ENCODE data around the gene PGM1.
"Not testable (repeated sequence)": the region's sequence is repeated elsewhere in the genome, so short reads cannot be mapped to it uniquely, and the experiment has no call there.

The PGM1 gene

GRCh38 chr1:63593303-63593885 is at the start of gene PGM1:
Gene PGM1 (plus strand): TSS chr1:63593411. CDS start chr1:63593489, 78 bp downstream.
- FAIRE-seq = peak; percentile 42
- peak; percentile 48 for DNase-seq (ENCODE audit: insufficient read length, low spot score)

DNA sequence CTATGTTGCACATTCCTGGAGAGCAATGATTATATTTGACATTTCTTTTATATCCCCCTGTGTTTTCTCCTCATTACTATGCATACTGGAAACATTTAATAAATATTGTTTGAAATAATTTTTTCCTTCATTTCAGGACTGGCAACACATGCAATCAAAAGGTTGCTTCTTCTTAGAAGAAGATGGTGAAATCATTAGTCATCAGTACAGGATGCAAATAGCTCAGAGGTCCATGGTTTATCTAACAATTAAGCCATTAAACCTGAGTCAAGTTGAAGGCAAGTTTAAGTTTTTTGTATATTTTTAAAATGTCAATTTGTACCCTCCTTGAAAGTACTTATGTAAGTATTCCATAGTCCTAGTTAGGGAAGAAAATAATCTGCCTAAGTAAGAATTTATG is 47.4 kb upstream of the PGM1 start:
- FAIRE-seq (no peak), DNase-seq (ENCODE audit: insufficient read length, low spot score) (no peak)

- DNase-seq (ENCODE audit: insufficient read length, low spot score) (no peak), FAIRE-seq (no peak)
Observed at GRCh38 chr1:63547621-63548294, 45.5 kb upstream of the PGM1 start.

DNA sequence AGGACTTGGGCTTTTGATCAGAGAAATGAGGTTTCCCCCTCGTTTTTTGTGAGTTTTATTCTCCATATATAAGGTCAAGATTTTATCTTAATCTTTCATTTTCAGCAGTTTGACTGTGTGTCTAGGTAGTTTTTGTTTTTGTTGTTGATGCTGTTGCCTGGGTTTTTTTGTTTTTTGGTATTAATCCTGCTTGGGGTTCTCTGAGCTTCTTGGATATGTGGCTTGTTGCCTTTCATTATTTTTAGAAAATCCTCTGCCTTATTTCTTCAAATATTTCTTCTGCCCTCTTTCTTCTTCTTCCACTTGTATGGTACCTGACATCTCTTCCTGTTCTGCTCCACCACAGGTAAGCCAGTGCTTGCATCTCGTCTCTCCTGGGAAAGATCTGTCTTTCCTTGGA is 44.9 kb upstream of the PGM1 start:
- FAIRE-seq = no peak
- no peak for DNase-seq (ENCODE audit: insufficient read length, low spot score)

DNA sequence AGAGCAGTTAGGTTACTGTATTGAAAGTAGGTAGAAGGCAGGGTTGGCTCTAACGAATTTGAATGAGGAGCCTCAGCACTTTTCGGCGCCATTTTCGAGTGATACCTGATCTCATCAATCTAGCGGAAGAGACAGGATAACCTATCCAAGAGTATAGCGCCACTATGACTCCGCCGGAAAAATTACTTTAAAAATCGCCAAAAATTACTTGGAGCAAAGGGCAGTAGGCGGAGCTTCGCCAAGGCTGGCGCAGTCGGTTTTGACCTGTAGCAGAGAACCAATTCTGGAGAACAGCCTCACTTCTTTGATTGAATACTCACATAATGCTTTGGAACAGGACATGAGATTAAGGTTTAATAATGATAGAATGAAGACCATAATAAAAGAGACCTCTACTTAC is 44.3 kb upstream of the PGM1 start:
- no peak for FAIRE-seq

GRCh38 chr1:63555480-63555879 is 37.7 kb upstream of the PGM1 start:
- no peak for FAIRE-seq

More for the DNA sequence above, 44.3 kb upstream of the PGM1 start:
- no peak for DNase-seq (ENCODE audit: insufficient read length, low spot score)

DNA sequence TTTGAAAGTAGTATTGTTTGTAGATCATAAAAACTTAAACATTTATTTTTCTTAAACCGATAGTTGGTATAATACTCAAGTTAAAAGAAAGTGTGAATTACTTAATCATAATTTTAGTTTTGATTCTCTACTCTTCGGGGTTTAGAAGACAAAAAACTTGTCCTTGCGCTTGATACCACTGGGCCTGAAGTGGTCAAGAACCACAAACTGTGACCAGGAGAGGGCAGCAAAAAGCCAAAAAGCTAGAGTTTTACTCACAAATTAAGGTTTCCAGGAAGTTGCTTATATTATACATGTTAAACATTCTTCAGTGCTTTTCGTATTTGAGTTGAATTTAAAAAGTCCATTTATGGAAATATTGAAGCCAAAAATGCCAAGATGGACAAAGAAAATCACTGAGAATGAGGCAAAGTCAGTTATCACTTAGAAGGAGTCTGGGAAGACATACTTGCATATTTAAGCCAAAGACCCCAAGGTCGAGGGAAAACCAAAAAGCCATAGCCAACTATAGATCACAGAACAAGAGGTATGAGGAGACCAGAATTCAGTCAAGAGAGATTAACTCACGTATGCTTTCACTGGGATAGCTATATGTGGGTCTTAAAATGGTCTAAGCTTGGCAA is 35.7 kb upstream of the PGM1 start:
- DNase-seq (ENCODE audit: insufficient read length, low spot score) (no peak), FAIRE-seq (no peak)

More at GRCh38 chr1:63555480-63555879, 37.7 kb upstream of the PGM1 start:
- DNase-seq (ENCODE audit: insufficient read length, low spot score) = no peak

DNA sequence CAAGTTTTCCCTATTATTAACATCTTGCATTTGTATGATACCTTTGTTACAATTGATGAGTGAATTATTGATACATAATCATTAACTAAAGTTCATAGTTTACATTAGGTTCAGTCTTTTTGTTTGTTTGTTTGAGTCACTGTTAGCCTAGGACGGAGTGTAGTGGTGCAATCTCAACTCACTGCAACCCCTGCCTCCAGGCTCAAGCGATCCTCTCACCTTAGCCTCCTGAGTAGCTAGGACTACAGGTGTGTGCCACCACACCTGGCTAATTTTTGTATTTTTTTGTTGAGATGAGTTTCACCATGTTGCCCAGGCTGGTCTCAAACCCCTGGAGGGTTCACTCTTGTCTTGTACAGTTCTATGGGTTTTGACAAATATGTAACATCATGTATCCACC is 33.9 kb upstream of the PGM1 start:
- no peak for FAIRE-seq
- no peak for DNase-seq (ENCODE audit: insufficient read length, low spot score)

DNA sequence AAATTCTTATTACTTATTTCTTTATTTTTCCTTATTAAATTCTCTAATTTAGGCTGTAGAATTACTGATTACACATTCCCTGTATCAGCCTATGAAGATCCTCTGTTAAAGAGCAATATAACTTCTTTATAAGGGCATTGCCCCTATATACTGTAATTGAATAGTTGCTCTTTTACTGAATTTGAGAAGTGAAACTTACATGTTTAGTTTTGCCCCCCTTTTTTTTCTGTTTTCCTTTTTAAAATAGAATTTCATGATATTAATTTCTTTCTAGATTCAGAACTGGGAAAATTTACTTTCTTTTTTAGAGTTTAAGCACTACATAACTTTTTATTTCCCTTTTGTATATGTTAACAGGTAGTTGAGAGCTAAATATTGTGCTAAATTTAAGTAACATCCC is 29.5 kb upstream of the PGM1 start:
- FAIRE-seq (no peak), DNase-seq (ENCODE audit: insufficient read length, low spot score) (no peak)

- DNase-seq (ENCODE audit: insufficient read length, low spot score) (no peak), FAIRE-seq (no peak)
Observed at GRCh38 chr1:63569068-63569467, 24.1 kb upstream of the PGM1 start.

DNA sequence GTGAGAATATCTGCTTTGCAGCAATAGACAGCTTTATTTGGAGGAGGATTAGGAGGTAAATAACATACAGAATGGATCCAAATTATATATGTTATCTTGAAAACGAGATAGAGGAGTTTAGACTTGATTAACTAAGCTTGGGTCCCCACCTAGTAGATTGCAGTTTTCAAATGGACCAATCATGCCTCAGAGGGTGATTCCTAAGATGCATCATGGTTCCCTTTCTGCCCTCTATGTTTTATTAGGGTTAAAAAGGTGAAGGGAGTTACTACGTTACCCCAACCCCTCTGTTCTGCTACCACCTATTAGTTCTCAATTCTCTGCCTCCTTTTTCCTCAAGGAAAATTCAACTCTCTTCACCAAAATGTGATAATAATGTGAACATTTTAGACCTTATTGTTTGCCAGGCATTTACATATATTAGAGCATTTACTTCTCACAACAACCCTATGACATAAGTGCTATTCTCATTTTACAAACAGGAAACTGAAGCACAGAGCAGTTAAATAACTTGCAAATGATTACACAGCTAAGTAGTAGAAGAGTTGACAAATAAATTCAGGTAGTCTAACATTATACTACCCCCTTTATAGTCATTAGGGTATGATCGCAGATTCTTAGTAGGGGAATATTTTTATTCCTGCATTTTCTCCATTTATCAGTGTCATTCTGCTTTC is 23.4 kb upstream of the PGM1 start:
- FAIRE-seq = no peak

GRCh38 chr1:63572686-63573085 is 20.5 kb upstream of the PGM1 start:
- not testable (repeated sequence) for DNase-seq (ENCODE audit: insufficient read length, low spot score); FAIRE-seq

More for the DNA sequence above, 23.4 kb upstream of the PGM1 start:
- no peak for DNase-seq (ENCODE audit: insufficient read length, low spot score)

GRCh38 chr1:63574203-63574796 is 18.9 kb upstream of the PGM1 start:
- not testable (repeated sequence) for FAIRE-seq; DNase-seq (ENCODE audit: insufficient read length, low spot score)

DNA sequence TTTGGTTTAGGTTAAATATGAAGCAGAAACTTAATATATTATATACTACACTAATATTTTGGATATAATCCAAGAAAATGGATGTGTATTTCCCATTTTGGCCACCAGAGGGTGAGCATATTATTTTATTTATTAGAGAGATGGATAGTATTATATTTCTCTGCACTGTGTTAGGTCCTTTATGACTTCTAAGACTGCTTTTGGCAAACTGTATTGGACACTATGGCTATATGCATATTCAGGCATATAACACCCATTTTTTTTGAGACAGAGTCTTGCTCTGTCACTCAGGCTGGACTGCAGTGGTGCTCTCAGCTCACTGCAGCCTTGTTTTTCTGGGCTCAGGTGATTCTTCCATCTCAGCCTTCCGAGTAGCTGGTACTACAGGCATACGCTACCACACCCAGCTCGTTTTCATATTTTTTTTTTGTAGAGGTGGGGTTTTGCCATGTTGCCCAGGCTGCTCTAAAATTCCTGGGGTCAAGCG is 17.8 kb upstream of the PGM1 start:
- FAIRE-seq (no peak), DNase-seq (ENCODE audit: insufficient read length, low spot score) (peak; percentile 10)

DNA sequence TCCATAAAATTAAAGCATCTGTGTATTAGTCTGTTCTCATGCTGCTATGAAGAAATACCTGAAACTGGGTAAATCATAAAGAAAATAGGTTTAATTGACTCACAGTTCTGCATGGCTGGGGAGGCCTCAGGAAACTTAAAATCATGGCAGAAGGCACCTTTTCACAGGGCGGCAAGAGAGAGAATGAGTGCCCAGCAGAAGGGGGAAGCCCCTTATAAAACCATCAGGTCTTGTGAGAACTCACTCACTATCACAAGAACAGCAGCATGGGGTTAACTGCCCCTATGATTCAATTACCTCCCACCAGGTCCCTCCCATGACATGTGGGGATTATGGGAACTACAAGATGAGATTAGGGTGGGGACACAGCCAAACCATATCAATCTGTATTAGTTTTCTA is 6.9 kb upstream of the PGM1 start:
- not testable (repeated sequence) for FAIRE-seq; DNase-seq (ENCODE audit: insufficient read length, low spot score)

DNA sequence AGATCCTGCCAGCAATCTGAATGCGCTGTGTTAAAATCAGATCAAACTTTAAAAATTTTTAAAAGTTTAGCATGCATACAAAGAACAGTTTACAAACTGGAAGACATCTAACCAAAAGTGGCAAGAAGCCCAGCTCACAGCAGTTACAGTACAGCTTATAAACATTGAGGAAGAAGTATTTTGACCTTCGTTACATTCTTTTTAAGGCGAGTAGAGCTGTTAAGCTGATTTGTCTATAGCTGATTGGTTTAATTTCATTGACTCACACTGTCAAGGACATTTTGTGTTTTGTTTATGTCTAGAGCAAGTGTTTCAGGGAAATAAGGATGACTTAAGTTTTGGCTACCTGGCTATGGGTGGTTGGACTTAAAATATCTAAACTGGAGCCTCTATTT is 3.0 kb upstream of the PGM1 start:
- FAIRE-seq = no peak
- DNase-seq (ENCODE audit: insufficient read length, low spot score) = no peak

GRCh38 chr1:63592536-63593302 is 492 bp upstream of the PGM1 start:
- no peak for FAIRE-seq
- no peak for DNase-seq (ENCODE audit: insufficient read length, low spot score)

DNA sequence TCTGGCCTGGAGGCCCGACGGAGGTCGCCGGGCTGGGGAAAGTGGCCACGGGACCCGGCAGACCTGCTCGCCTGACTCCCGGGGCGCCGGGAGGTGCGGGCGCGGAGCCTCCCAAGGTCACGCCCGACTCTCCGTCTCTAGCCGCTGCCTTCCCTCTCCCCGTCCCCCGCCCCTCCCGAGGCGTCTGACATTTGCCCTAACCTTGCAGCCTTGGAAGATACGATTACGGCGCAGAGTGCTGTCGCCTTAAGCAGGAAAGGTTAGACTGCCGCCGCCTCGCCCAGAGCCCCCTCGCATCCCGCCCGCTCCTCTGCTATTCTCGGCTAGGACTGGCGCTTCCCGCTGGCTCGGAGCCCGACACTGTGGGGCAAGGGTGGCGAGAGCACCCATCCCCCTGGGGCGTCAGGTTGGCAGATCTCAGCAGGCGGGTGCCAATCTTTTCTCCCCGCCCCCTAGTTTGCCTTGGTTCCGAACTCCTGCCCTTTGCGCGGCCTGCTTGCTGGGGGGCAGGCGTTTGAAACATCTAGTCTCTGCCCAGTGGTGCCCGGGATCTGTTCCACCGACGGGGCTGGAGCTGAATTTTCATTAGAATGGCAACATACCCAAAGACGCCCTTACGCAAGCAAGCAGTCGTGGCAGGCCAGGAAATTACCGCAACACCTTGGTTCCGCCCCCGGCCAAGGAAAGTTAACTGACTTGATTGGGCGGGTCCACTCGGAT is 835 bp downstream of the PGM1 start:
- peak; percentile 28 for DNase-seq (ENCODE audit: insufficient read length, low spot score)
- FAIRE-seq = no peak

- FAIRE-seq (no peak), DNase-seq (ENCODE audit: insufficient read length, low spot score) (no peak)
Observed at GRCh38 chr1:63595435-63595834, 2.2 kb downstream of the PGM1 start.

DNA sequence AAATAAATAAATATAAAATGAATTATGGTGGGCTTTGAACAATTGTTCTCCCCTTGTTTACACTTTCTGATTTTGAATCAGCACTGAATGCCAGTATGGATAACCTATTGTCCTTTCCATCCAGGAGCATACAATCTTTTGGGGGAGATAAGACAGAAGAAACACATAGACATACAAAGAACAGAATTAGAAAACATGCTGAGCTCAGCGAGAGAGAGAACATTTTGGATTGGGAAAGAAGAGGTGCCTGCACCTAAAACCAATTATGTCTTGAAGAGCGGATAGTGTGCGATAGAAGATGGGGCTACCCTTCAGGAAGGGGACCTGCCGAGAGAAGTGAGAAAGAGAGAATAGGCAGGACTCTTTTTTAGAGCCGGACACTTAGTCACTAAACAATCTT is 6.6 kb downstream of the PGM1 start:
- DNase-seq (ENCODE audit: insufficient read length, low spot score) = no peak
- no peak for FAIRE-seq

Data from HTR-8/SVneo (cell line).